ENCODE measurements around the gene STAT6.

The STAT6 gene

DNA sequence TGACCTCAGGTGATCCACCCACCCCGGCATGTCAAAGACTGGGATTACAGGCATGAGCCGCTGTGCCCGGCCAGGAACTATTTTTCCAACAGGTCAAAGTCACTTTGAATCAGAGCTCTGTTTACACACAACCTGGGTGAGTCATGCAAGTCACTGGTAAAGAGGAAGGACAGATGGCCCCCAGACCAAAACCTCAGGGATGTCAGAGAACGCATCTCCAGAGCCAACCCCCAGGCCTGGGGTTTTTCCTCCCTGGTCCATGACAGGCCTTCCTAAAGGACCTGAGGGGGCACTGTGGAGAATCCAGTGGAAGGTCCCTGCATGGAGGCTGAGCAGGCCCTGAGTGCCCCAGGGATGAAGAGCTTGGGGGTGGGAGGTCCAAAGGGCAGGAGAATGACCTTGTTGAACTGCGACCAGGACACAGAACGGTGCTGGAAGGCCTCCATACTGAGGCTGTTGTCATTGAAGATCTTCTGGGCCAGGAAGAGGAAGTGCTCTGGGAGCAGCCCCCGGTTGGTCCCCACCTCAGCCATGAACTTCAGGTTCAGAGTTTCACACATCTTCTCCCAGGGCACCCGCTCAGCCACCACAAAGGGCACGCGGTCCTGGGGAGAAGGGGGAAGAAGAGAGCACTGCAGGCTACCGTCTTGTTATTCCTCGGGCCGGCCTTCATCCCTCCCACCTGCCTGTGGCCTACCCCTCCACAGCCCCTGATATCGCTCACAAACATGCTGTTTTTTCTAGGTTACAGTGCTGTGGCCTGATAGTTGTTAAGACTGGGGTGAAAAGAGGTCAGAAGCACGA lies 9.1 kb downstream of the STAT6 start:
- DNase-seq (ENCODE audit: low spot score) (no peak), FAIRE-seq (no peak)

DNA sequence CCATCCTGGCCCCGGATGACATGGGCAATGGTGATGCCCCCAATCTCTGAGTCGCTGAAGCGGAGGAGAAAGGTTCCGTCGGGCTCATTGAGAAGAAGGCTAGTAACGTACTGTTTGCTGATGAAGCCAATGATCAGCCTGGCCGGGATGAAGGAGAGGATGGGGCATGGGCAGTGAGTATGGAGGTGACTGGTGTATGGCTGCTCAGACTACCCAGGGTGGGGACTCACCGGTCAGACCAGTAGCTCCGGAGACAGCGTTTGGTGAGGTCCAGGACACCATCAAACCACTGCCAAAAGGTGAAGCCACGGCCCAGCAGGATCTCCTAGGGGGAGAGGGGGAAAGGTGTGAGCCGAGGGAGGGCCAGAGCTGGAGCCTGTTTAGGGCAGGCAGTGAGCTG lies 11.4 kb downstream of the STAT6 start:
- no peak for DNase-seq (ENCODE audit: low spot score)
- no peak for FAIRE-seq

DNA sequence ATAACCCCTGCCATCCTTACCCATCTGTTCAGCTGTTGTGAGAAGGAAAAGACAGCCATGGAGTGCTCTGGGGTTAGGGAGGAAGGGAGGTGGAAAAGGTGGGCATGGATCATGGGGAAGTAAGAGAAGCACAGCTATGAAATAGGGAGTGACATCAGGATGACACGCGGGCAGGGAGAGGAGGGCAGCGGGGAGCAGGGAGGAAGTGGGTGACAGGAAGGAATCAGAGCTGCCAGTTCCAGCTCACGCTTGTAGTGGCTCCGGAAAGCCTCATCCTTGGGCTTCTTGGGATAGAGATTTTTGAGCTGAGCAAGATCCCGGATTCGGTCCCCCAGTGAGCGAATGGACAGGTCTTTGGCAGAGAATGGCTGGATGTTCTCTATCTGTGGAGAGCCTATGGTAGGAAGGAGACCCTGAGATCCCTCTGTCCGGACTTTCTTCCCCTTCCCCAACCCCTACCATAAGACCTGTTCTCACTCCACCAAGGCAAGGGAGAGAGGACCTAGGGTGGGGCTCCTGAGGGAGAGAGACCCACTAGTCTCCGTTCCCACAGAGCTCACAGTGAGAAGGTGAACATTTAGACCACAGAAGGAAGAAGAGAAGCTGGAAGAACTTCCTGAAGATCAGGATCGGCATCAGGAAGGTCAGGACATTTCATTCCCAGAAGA lies 12.0 kb downstream of the STAT6 start:
- FAIRE-seq: no peak

DNA sequence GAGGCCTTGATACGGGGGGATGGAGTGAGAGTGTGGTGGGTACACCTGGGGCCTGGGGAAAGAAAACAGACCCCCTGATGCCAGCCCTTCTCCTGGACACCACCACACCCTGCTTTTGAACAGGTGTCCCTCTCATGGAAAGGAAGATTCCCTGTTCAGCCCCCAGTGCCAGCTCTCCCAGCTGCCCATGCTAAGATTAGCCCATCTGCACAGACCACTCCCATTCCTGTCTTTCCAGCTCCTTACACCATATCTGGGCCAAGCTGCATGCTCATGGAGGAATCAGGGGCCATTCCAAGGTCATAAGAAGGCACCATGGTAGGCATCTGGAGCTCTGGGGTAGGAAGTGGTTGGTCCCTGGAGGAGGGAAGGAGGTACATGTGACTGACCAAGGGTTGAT lies 12.6 kb downstream of the STAT6 start:
- DNase-seq (ENCODE audit: low spot score) (no peak), FAIRE-seq (no peak)

More for the DNA sequence above, 12.0 kb downstream of the STAT6 start:
- DNase-seq (ENCODE audit: low spot score): no peak

GRCh38 chr12:57097554-57097835 lies 13.7 kb downstream of the STAT6 start:
- no peak for DNase-seq (ENCODE audit: low spot score)
- FAIRE-seq: no peak

DNA sequence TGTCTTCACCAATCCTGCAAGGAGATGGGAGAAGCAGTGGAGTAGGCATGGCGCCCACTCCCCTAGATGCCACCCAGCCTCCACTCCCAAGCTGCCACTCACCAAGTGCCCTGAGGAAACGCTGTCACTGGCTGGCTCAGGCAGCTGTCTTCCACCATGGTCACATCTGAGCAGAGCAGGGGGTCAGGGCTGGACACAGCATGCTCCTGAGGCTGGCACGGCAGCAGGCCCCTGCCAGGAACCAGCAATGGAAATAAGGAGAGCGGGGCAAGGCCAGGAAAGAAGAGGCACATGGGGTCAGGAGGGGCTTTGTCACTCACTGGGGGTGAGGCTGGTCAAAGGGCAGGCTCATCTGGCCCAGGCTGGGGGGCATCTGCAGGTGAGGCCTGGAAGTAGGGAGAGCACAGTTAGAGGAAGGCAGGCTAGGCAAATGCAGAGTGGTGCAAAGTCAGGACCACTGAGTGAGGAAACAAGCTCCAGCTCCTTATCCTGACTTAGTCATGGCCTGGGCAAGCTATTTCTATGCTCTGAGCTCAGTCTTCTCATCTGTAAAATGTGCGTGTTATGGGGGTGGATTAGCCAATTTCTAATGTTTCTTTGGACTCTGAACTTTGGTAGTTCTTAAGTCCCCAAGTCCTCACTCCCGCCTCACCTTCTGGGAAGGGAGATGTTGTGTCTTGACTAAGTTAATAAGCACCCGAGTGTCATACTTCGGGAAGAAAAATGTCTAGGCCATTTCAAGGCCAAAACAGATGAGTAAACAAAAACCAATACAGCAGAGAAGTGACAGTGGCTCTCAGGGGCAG lies 14.2 kb downstream of the STAT6 start:
- DNase-seq (ENCODE audit: low spot score) (no peak), FAIRE-seq (no peak)

GRCh38 chr12:57096099-57096572 lies 15.0 kb downstream of the STAT6 start:
- no peak for FAIRE-seq
- no peak for DNase-seq (ENCODE audit: low spot score)

GRCh38 chr12:57095440-57095839 lies 15.7 kb downstream of the STAT6 start:
- DNase-seq (ENCODE audit: low spot score) (no peak), FAIRE-seq (no peak)

- no peak for FAIRE-seq
- no peak for DNase-seq (ENCODE audit: low spot score)
Measured at GRCh38 chr12:57094208-57095160, 16.7 kb downstream of the STAT6 start.

DNA sequence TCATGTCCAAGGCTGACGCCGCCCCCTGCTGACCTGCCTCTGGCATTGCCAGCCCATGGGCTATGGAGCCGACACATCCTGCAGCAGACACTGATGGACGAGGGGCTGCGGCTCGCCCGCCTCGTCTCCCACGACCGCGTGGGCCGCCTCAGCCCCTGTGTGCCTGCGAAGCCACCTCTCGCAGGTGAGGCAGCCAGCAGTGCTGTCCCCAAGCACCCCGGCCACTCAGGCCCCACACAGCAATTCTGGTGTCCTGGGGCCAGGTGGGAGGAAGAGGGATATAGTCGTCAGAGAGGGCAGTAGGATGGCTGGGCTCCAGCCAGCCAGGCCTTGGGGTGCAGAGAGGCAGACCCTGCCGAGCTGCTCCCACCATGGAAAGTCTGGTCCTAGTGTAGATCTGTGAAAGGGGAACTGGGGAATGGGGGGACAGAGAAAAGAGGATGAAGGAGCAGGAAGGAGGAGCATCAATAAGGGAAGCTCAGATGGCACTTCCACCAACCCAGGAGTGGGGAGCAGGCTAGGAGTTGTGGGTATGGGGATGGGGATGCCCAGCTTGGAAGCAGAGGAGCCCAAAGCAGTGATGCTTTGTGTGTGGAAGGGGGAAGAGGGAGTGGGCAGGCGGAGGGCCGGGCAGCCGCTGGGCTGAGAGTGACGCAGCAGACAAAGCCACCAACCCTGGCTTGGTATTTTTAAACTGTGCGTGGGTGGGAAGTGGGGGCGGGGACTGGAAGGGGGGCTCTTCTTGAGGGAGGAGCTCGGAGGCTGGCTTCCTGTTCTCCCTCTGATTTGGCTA lies 17.6 kb downstream of the STAT6 start:
- FAIRE-seq: peak; percentile 79
- peak; percentile 78 for DNase-seq (ENCODE audit: low spot score)

GRCh38 chr12:57092876-57093414 lies 18.2 kb downstream of the STAT6 start:
- DNase-seq (ENCODE audit: low spot score) (no peak), FAIRE-seq (no peak)

- no peak for FAIRE-seq
- DNase-seq (ENCODE audit: low spot score): no peak
Measured at GRCh38 chr12:57092529-57092862, 18.7 kb downstream of the STAT6 start.

- FAIRE-seq (no peak), DNase-seq (ENCODE audit: low spot score) (no peak)
Measured at GRCh38 chr12:57091638-57092528, 19.3 kb downstream of the STAT6 start.

DNA sequence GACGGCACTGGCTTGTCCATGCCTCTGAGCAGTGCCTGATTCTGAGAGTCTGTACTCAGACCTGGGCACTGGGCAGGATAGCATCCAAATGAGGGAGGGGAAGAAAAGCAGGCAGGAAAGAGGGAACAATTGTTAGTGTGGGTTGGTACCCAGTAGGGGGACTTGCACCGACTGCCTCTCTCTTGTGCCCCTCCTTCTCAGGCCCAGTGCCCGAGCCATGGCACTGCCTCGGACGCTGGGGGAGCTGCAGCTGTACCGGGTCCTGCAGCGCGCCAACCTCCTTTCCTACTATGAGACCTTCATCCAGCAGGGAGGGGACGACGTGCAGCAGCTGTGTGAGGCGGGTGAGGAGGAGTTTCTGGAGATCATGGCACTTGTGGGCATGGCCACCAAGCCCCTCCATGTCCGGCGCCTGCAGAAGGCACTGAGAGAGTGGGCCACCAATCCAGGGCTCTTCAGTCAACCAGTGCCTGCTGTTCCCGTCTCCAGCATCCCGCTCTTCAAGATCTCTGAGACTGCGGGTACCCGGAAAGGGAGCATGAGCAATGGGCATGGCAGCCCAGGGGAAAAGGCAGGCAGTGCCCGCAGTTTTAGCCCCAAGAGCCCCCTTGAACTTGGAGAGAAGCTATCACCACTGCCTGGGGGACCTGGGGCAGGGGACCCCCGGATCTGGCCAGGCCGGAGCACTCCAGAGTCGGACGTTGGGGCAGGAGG lies 20.1 kb downstream of the STAT6 start:
- FAIRE-seq (no peak), DNase-seq (ENCODE audit: low spot score) (no peak)

GRCh38 chr12:57090490-57090889 lies 20.7 kb downstream of the STAT6 start:
- no peak for DNase-seq (ENCODE audit: low spot score)
- FAIRE-seq: no peak

DNA sequence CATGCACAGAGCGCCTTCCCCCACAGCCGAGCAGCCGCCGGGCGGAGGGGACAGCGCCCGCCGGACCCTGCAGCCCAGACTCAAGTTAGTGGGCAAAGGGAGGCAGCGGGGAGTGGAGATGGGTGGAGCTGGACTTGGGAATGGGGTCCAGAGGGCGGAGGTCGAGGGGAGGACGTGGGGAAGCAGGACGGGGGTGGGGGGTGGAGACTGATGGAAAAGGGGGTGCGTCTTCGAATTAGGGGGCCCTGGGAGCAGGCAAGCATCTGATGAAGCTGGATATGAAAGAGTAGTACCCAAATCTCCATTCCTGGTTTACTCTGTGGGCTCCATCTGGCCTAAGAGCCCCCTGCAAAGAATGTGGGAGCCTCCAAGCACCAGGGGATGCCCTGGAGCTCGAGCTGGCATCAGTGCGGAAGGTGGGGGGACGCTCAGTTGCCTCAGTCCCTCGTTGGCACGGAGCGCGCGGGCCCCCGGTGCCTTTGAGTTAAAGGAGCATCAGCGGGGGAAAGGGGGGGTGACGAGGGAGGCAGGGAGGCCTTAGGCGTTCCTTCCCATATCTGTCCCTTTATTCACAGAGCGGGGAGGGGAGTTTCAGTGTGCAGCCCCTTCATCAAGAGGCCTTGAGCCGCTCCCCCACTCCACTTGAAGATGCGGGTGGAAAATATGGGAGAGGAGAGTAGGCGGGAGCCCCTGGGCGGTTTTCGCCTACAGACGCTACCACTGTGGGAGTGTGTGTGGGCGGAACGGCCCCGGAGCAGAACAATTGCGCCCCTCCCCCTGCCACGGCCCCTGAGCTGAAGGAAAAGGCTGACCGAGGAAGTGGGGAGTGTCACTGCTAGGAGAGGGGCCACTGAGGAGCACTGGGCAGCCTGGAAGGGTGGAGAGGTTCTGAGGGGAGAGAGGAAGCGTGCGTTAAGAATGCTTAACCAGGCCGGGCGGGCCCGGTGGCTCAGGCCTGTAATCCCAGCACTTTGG lies 21.6 kb downstream of the STAT6 start:
- DNase-seq (ENCODE audit: low spot score): peak; percentile 56
- no peak for FAIRE-seq

Measured in urothelium cell line (cell line).